HL-60 (cell line): ENCODE measurements around the gene GDA.

Experiments used
- CTCF ChIP-seq: IDR thresholded peaks from one replicate; pipeline ENCODE4 v1.5.1; 2011; ENCODE audit warnings: low read length, control low read depth, inconsistent platforms; ENCODE audit not compliant: insufficient read depth
- GABPA ChIP-seq: IDR thresholded peaks from 2 replicates; pipeline ENCODE4 v1.6.1; 2012; ENCODE audit warnings: low read depth
- POLR2AphosphoS5 ChIP-seq: IDR thresholded peaks from 2 replicates; pipeline ENCODE4 v1.6.1; 2012; ENCODE audit warnings: low read depth
- REST ChIP-seq: IDR thresholded peaks from 2 replicates; pipeline ENCODE4 v1.6.1; 2012; ENCODE audit warnings: low read depth; ENCODE audit not compliant: insufficient replicate concordance

GRCh38 chr9:72299017-72299603 lies 149.9 kb downstream of the GDA start:
- no peak for TF ChIP-seq CTCF
- TF ChIP-seq POLR2AphosphoS5 = no peak
- TF ChIP-seq GABPA = no peak
- TF ChIP-seq REST = no peak
